Measurements from ENCODE around the gene TXNRD2. TPM values are rescaled to one million over a fixed set of nuclear protein-coding genes. Genes with fewer than 3 reads are reported as not detected.

TXNRD2 gene
- total RNA-seq, 1 experiment from 2014 or later, result 19.7 TPM

- Histone ChIP-seq H3K27ac (ENCODE audit: low read depth, low read length) (no peak overlapping the region), H3K4me1 (ENCODE audit: control insufficient read depth in 1 of 2, insufficient read depth in 2 of 2, low read length in 2 of 2) (0 out of 4 replicates have a peak, but pooled peaks cover 0 to 1% of the 10 kb centered on the region in 2 experiments), H3K4me2 (ENCODE audit: low read length) (no peak overlapping the region), H3K9me3 (ENCODE audit: control insufficient read depth in 1 of 2, insufficient read depth in 1 of 2, low read depth in 1 of 2, low read length in 2 of 2) (no peaks in the 10 kb centered on the region), H3K4me3 (replicated peaks in 1 of 2; ENCODE audit: low read depth in 1 of 2, low read length in 2 of 2) (no peak overlapping the region), H2AFZ (ENCODE audit: low read depth, low read length, poor library complexity, severe bottlenecking) (no peak overlapping the region), H3K27me3 (ENCODE audit: insufficient read depth, low read length) (no peaks in the 10 kb centered on the region), H3K9ac (ENCODE audit: low read length) (no peak overlapping the region), H3K79me2 (ENCODE audit: insufficient read depth, low read length) (no peaks in the 10 kb centered on the region), H4K20me1 (ENCODE audit: insufficient read depth) (no peaks in the 10 kb centered on the region), H3K9me2 (ENCODE audit: insufficient read depth) (no peaks in the 10 kb centered on the region), H3K36me3 (ENCODE audit: control insufficient read depth in 1 of 2, insufficient read depth in 2 of 2, low read length in 2 of 2) (no peaks in the 10 kb centered on the region)
- ChIA-PET POLR2A (no interaction called here), RAD21 (ENCODE audit: low non-redundant PET in 1 of 2, low total read pairs in 2 of 2, uncharacterized antibody in 2 of 2, unreplicated experiment in 2 of 2) (no interaction called here), CTCF (interaction anchor here (1.5 kb wide), 1 partner anchor 172 kb away, joined by 6 read pairs; no protein-coding TSS in a partner anchor)
- ATAC-seq (no peak), DNase-seq (ENCODE audit: low read depth, low spot score) (no peak)
- BruUV-seq (replicated peaks), result no TSS peak
- intact Hi-C loops (cut with micrococcal nuclease), result no loop called here
- TF ChIP-seq REST (IDR thresholded peaks at IDR 0.05; ENCODE audit: low read depth), result no peak
- no peak for TF ChIP-seq JUND (IDR thresholded peaks at IDR 0.05)
- no peak for TF ChIP-seq ZNF274 (IDR thresholded peaks at IDR 0.05; ENCODE audit: low read depth, low read length)
- TF ChIP-seq YY1 (IDR thresholded peaks at IDR 0.05; ENCODE audit: extremely low read depth, insufficient replicate concordance, low read depth, low read length), result no peak
- TF ChIP-seq ELF1 (IDR thresholded peaks at IDR 0.05; ENCODE audit: borderline replicate concordance, low read depth), result no peak
- TF ChIP-seq SRF (IDR thresholded peaks at IDR 0.05; ENCODE audit: low read depth), result no peak
- TF ChIP-seq, protein P1, sequence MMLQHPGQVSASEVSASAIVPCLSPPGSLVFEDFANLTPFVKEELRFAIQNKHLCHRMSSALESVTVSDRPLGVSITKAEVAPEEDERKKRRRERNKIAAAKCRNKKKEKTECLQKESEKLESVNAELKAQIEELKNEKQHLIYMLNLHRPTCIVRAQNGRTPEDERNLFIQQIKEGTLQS (IDR thresholded peaks at IDR 0.05), result no peak
- TF ChIP-seq RAD21 (IDR thresholded peaks at IDR 0.05; ENCODE audit: low read depth), result no peak
- TF ChIP-seq ZBTB33 (IDR thresholded peaks at IDR 0.05; ENCODE audit: extremely low read depth, insufficient replicate concordance, low read length), result no peak
- TF ChIP-seq CEBPB (IDR thresholded peaks at IDR 0.05; ENCODE audit: low read depth), result no peak
- TF ChIP-seq ZFX (IDR thresholded peaks at IDR 0.05), result no peak
- no peak for TF ChIP-seq SIN3A (IDR thresholded peaks at IDR 0.05; ENCODE audit: low read depth)
- no peak for TF ChIP-seq EZH2phosphoT487 (IDR thresholded peaks at IDR 0.05; ENCODE audit: borderline replicate concordance)
- no peak for TF ChIP-seq POLR2A (IDR thresholded peaks at IDR 0.05; ENCODE audit: borderline replicate concordance, extremely low read depth, insufficient read depth, insufficient read length)
- TF ChIP-seq EZH2 (IDR thresholded peaks at IDR 0.05), result no peak
Measured at GRCh38 chr22:19902245-19902715, 39.3 kb downstream of the TXNRD2 start.

Measured in HCT116 (cell line).